HepG2 (cell line): Measurements from ENCODE around the gene PPM1H. TPM values are rescaled to one million over a fixed set of nuclear protein-coding genes. Genes with fewer than 3 reads are reported as not detected.

ENCODE experiments used
- DNMT3B ChIP-seq: conservative IDR thresholded peaks from 2 replicates; pipeline ENCODE4 v1.6.1; 2016; ENCODE audit warnings: missing biosample characterization, control low read depth
- HDAC2 ChIP-seq: sonication (generic); formaldehyde crosslinking; IDR thresholded peaks from 2 replicates; pipeline ENCODE4 v1.4.0; 2020; ENCODE audit warnings: missing genetic modification reagents
- HNRNPL ChIP-seq: fragments of 200-400 bp; formaldehyde crosslinking; IDR thresholded peaks from 2 replicates; pipeline ENCODE4 v1.6.1; 2017; ENCODE audit warnings: mild to moderate bottlenecking, low read depth, low read length
- MAZ ChIP-seq, 2 experiments: sonication (generic) in 1 of 2; formaldehyde crosslinking in 1 of 2; IDR thresholded peaks; 2 replicates each; pipeline versions ENCODE4 v1.5.0 to v1.6.1; 2012 to 2020; ENCODE audit warnings: low read depth in 2 of 2, mild to moderate bottlenecking in 2 of 2, borderline replicate concordance in 1 of 2, improper control_type of control experiment in 1 of 2, low read length in 1 of 2, missing genetic modification reagents in 1 of 2, moderate library complexity in 1 of 2
- NCOR1 ChIP-seq: fragments of 200-600 bp; sonication (generic); IDR thresholded peaks from 2 replicates; pipeline ENCODE4 v1.7.0; 2017; ENCODE audit warnings: antibody characterized with exemption, low read length, borderline replicate concordance
- NR2F6 ChIP-seq, 2 experiments: IDR thresholded peaks; 2 replicates each; pipeline ENCODE4 v1.6.1; 2016; ENCODE audit warnings: antibody characterized with exemption in 1 of 2, mild to moderate bottlenecking in 1 of 2
- NRL ChIP-seq: sonication (generic); formaldehyde crosslinking; IDR thresholded peaks from 2 replicates; pipeline ENCODE4 v1.5.0; 2020; ENCODE audit warnings: missing genetic modification reagents, mild to moderate bottlenecking, moderate library complexity, borderline replicate concordance
- PCBP1 ChIP-seq: fragments of 200-400 bp; formaldehyde crosslinking; IDR thresholded peaks from 2 replicates; pipeline ENCODE4 v1.6.1; 2017; ENCODE audit warnings: mild to moderate bottlenecking, low read depth, low read length, borderline replicate concordance
- PHF8 ChIP-seq: sonication (generic); formaldehyde crosslinking; IDR thresholded peaks from 2 replicates; pipeline ENCODE4 v1.5.0; 2020; ENCODE audit warnings: missing genetic modification reagents
- SATB2 ChIP-seq: sonication (generic); formaldehyde crosslinking; IDR thresholded peaks from 2 replicates; pipeline ENCODE4 v1.5.0; 2020; ENCODE audit warnings: missing genetic modification reagents
- TMF1 ChIP-seq: sonication (generic); formaldehyde crosslinking; IDR thresholded peaks from 2 replicates; pipeline ENCODE4 v1.8.1; 2022; ENCODE audit warnings: low read depth, missing genetic modification reagents
- ZMYM3 ChIP-seq: sonication (generic); formaldehyde crosslinking; IDR thresholded peaks from 2 replicates; pipeline ENCODE4 v1.5.1; 2020; ENCODE audit warnings: mild to moderate bottlenecking, missing genetic modification reagents
- ZNF3 ChIP-seq: IDR thresholded peaks from 2 replicates; pipeline ENCODE4 v1.7.0; 2017; ENCODE audit warnings: inconsistent platforms
- ZNF644 ChIP-seq: IDR thresholded peaks from 2 replicates; pipeline ENCODE4 v1.6.1; 2016; ENCODE audit warnings: low read depth
- ZNF747 ChIP-seq: sonication (generic); formaldehyde crosslinking; IDR thresholded peaks from 2 replicates; pipeline ENCODE4 v1.8.1; 2023; ENCODE audit warnings: missing genetic modification reagents, mild to moderate bottlenecking, borderline replicate concordance
- ZNF781 ChIP-seq: sonication (generic); formaldehyde crosslinking; IDR thresholded peaks from 2 replicates; pipeline ENCODE4 v1.5.1; 2020; ENCODE audit warnings: borderline replicate concordance, mild to moderate bottlenecking, missing genetic modification reagents; ENCODE audit errors: not compliant biosample characterization
- polyA plus RNA-seq, 8 experiments: library from polyadenylated mRNA; depleted of rRNA in 3 of 8; stranded (reverse) in 7 of 8; unstranded in 1 of 8; fragments of >200 nt; fragmentation: Illumina TruSeq in 4 of 8; extraction: Trizol in 4 of 8; gene quantifications; 2 replicates each; pipeline versions ENCODE4 v1.2.1 to v1.2.3, GENCODE V29; 2011 to 2016; ENCODE audit warnings: low read depth in 4 of 8, missing spikeins in 1 of 8, mixed read lengths in 1 of 8; ENCODE audit not compliant: insufficient read depth in 1 of 8
- total RNA-seq, 5 experiments: library from RNA; depleted of rRNA; stranded (reverse); fragments of >200 nt; fragmentation: Illumina TruSeq; extraction: Trizol; gene quantifications; 2 replicates each; pipeline ENCODE4 v1.2.3, GENCODE V29; 2016; ENCODE audit warnings: low read depth in 1 of 5
- TF ChIP-seq, protein P1 (sequence below): sonication (generic); formaldehyde crosslinking; IDR thresholded peaks from 2 replicates; pipeline ENCODE4 v1.5.0; 2020; ENCODE audit warnings: missing genetic modification reagents, mild to moderate bottlenecking, borderline replicate concordance
- TF ChIP-seq, protein P2 (sequence below): sonication (generic); formaldehyde crosslinking; conservative IDR thresholded peaks from 2 replicates; pipeline ENCODE4 v1.5.0; 2020; ENCODE audit warnings: missing genetic modification reagents
- TF ChIP-seq, protein P3 (sequence below): sonication (generic); formaldehyde crosslinking; IDR thresholded peaks from 2 replicates; pipeline ENCODE4 v1.4.0; 2020; ENCODE audit warnings: missing genetic modification reagents, borderline replicate concordance
- TF ChIP-seq, protein P4 (sequence below): sonication (generic); formaldehyde crosslinking; IDR thresholded peaks from 2 replicates; pipeline ENCODE4 v1.5.0; 2020; ENCODE audit warnings: missing genetic modification reagents
- TF ChIP-seq, protein P5 (sequence below): IDR thresholded peaks from 2 replicates; pipeline ENCODE4 v1.6.1; 2016; ENCODE audit warnings: low read depth
- TF ChIP-seq, protein P6 (sequence below): sonication (generic); formaldehyde crosslinking; IDR thresholded peaks from 2 replicates; pipeline ENCODE4 v1.8.1; 2023; ENCODE audit warnings: mild to moderate bottlenecking, inconsistent platforms, moderate library complexity, missing genetic modification reagents, borderline replicate concordance
- TF ChIP-seq, protein P7 (sequence below): sonication (generic); formaldehyde crosslinking; IDR thresholded peaks from 2 replicates; pipeline ENCODE4 v1.8.0; 2022; ENCODE audit warnings: mild to moderate bottlenecking, missing genetic modification reagents, moderate library complexity

The PPM1H gene
- total and polyA plus RNA-seq, 2 of the 13 experiments (the other 11 are each of a cell fraction or from before 2014, with no cell fraction given) = 29.1 to 38.1 TPM

DNA sequence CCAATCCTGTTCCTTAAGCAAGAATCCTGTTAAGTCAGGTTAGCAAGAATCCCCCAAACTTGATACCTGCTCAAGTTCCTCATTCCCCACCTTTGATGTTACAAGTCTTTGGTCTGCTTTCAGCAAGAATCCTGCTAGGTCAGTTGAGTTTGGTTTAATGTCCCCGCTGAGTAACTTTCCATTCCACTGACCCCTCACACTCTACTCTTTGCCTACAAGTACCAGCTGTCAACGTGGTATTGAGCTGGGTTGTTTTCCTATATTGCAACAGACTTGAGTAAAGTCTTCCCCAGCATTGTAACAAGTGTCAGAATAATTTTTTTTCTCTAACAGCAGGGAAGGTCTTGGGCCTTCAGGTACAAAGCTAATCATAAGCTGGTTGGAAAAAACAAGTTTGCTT is 6.3 kb downstream of the PPM1H start (continued):
- TF ChIP-seq NR2F6 (IDR thresholded peaks at IDR 0.05) (0 out of 2 replicates have a peak, but pooled peaks have one; percentile 17), NR2F6 (CRISPR knock-in tag; IDR thresholded peaks at IDR 0.05) (0 out of 2 replicates have a peak, but pooled peaks have one; percentile 19), HDAC2 (0 out of 2 replicates have a peak, but pooled peaks have one; percentile 30), MAZ (IDR thresholded peaks at IDR 0.05; ENCODE audit: borderline replicate concordance, low read depth, low read length) (no peak), MAZ (CRISPR knock-in tag; IDR thresholded peaks at IDR 0.05; ENCODE audit: low read depth) (no peak), ZNF747 (CRISPR knock-in tag) (no peak), ZNF781 (CRISPR knock-in tag) (no peak), TMF1 (CRISPR knock-in tag) (no peak), NRL (no peak), HNRNPL (no peak), PCBP1 (no peak), PHF8 (CRISPR knock-in tag) (no peak), ZNF3 (CRISPR knock-in tag) (no peak), ZMYM3 (CRISPR knock-in tag) (no peak), SATB2 (CRISPR knock-in tag) (no peak), DNMT3B (CRISPR knock-in tag) (no peak), ZNF644 (CRISPR knock-in tag) (0 out of 2 replicates have a peak, but pooled peaks have one; percentile 47), NCOR1 (no peak)
- TF ChIP-seq, protein P1, sequence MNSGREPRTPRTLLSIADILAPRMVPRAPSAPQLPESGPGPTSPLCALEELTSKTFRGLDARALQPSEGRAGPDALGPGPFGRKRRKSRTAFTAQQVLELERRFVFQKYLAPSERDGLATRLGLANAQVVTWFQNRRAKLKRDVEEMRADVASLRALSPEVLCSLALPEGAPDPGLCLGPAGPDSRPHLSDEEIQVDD (CRISPR knock-in tag) = no peak
- TF ChIP-seq, protein P2, sequence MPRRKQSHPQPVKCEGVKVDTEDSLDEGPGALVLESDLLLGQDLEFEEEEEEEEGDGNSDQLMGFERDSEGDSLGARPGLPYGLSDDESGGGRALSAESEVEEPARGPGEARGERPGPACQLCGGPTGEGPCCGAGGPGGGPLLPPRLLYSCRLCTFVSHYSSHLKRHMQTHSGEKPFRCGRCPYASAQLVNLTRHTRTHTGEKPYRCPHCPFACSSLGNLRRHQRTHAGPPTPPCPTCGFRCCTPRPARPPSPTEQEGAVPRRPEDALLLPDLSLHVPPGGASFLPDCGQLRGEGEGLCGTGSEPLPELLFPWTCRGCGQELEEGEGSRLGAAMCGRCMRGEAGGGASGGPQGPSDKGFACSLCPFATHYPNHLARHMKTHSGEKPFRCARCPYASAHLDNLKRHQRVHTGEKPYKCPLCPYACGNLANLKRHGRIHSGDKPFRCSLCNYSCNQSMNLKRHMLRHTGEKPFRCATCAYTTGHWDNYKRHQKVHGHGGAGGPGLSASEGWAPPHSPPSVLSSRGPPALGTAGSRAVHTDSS (CRISPR knock-in tag) = no peak
- TF ChIP-seq, protein P3, sequence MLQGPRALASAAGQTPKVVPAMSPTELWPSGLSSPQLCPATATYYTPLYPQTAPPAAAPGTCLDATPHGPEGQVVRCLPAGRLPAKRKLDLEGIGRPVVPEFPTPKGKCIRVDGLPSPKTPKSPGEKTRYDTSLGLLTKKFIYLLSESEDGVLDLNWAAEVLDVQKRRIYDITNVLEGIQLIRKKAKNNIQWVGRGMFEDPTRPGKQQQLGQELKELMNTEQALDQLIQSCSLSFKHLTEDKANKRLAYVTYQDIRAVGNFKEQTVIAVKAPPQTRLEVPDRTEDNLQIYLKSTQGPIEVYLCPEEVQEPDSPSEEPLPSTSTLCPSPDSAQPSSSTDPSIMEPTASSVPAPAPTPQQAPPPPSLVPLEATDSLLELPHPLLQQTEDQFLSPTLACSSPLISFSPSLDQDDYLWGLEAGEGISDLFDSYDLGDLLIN (CRISPR knock-in tag) = no peak
- TF ChIP-seq, protein P4, sequence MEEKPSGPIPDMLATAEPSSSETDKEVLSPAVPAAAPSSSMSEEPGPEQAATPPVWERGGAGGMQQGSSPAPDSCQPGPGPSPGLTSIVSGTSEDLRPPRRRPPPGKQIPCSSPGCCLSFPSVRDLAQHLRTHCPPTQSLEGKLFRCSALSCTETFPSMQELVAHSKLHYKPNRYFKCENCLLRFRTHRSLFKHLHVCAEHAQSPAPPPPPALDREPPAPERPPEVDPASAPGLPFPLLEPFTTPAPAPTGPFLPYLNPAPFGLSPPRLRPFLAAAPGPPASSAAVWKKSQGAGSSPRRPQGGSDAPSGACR (CRISPR knock-in tag) = no peak
- TF ChIP-seq, protein P5, sequence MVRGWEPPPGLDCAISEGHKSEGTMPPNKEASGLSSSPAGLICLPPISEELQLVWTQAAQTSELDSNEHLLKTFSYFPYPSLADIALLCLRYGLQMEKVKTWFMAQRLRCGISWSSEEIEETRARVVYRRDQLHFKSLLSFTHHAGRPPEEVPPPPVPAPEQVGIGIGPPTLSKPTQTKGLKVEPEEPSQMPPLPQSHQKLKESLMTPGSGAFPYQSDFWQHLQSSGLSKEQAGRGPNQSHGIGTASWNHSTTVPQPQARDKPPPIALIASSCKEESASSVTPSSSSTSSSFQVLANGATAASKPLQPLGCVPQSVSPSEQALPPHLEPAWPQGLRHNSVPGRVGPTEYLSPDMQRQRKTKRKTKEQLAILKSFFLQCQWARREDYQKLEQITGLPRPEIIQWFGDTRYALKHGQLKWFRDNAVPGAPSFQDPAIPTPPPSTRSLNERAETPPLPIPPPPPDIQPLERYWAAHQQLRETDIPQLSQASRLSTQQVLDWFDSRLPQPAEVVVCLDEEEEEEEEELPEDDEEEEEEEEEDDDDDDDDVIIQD (CRISPR knock-in tag) = no peak
- TF ChIP-seq, protein P6, sequence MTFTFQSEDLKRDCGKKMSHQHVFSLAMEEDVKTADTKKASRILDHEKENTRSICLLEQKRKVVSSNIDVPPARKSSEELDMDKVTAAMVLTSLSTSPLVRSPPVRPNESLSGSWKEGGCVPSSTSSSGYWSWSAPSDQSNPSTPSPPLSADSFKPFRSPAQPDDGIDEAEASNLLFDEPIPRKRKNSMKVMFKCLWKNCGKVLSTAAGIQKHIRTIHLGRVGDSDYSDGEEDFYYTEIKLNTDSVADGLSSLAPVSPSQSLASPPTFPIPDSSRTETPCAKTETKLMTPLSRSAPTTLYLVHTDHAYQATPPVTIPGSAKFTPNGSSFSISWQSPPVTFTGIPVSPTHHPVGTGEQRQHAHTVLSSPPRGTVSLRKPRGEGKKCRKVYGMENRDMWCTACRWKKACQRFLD = no peak
- TF ChIP-seq, protein P7, sequence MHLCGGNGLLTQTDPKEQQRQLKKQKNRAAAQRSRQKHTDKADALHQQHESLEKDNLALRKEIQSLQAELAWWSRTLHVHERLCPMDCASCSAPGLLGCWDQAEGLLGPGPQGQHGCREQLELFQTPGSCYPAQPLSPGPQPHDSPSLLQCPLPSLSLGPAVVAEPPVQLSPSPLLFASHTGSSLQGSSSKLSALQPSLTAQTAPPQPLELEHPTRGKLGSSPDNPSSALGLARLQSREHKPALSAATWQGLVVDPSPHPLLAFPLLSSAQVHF (CRISPR knock-in tag) = no peak
